GM18505 (cell line): ENCODE measurements around the gene NEO1.

Experiments used
- ATAC-seq: cut with Tn5 transposase; IDR thresholded peaks from one replicate; pipeline ENCODE4 v1.9.1; 2021; ENCODE audit not compliant: unreplicated experiment
- POLR2A ChIP-seq: IDR thresholded peaks from 4 replicates; pipeline ENCODE4 v1.6.1; 2011; ENCODE audit warnings: borderline replicate concordance; ENCODE audit not compliant: insufficient read depth, insufficient read length; ENCODE audit errors: extremely low read depth

NEO1 gene

GRCh38 chr15:73323374-73323955, 271.2 kb downstream of the NEO1 start:
- ATAC-seq = no peak
- no peak for TF ChIP-seq POLR2A

DNA sequence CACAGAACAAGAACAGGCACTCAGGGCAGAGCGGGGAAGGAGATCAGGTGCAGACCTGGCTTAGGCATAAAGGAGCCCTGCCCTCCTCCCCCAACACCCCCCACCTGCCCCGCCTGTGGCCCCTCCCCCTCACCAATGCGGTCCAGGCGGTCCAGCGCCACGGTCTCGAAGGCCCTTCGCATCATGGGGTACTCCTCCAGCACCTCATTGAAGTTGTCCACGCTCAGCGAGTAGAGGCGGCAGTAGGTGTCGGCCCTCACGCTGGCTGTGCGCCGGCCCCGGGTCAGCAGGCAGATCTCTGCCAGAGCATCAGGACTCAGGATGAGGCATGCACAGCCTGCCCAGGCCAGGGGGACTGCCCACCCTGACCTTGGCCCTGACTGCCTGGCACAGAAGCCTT, 271.7 kb downstream of the NEO1 start:
- no peak for TF ChIP-seq POLR2A
- no peak for ATAC-seq

- ATAC-seq = no peak
- TF ChIP-seq POLR2A = no peak
Measured at GRCh38 chr15:73324496-73325170, 272.4 kb downstream of the NEO1 start.

DNA sequence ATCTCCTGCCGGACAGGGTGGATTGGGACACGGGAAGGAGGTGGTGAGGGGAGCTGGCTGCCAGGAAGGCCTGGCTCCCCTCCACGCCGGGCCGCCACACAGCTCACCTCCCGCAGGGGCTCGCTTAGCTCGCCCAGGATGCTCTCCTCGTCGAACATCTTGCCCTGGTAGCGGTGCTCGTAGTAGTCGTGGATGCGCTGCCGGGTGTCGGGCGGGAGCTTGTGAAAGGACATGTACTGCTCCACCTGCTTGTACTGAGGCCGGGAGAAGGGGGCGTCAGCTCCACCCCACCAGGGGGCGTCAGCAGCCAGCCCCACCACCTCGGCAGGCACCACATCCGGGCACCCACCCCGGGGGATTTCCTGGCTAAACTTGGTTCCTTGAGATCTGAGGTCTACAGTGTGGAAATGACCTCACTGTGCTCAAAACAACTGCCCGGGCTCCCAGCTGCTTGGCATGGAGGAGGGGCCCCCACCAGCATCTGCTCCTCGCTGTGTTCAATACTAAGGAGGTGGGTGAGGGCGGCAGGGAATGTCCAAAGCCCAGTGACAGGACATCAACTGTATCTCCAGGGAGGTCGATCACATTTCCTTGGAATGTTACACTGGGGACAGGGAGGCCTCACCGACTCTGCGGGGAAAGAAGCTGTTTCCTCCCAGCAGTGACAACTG, 273.1 kb downstream of the NEO1 start:
- ATAC-seq = no peak
- TF ChIP-seq POLR2A = no peak

GRCh38 chr15:73326157-73326556, 273.9 kb downstream of the NEO1 start:
- no peak for ATAC-seq
- TF ChIP-seq POLR2A = no peak

GRCh38 chr15:73328149-73328820, 276.0 kb downstream of the NEO1 start:
- no peak for TF ChIP-seq POLR2A
- no peak for ATAC-seq

- TF ChIP-seq POLR2A = no peak
- no peak for ATAC-seq
Measured at GRCh38 chr15:73328981-73329380, 276.7 kb downstream of the NEO1 start.

- no peak for ATAC-seq
- TF ChIP-seq POLR2A = no peak
Measured at GRCh38 chr15:73329501-73330200, 277.4 kb downstream of the NEO1 start.

DNA sequence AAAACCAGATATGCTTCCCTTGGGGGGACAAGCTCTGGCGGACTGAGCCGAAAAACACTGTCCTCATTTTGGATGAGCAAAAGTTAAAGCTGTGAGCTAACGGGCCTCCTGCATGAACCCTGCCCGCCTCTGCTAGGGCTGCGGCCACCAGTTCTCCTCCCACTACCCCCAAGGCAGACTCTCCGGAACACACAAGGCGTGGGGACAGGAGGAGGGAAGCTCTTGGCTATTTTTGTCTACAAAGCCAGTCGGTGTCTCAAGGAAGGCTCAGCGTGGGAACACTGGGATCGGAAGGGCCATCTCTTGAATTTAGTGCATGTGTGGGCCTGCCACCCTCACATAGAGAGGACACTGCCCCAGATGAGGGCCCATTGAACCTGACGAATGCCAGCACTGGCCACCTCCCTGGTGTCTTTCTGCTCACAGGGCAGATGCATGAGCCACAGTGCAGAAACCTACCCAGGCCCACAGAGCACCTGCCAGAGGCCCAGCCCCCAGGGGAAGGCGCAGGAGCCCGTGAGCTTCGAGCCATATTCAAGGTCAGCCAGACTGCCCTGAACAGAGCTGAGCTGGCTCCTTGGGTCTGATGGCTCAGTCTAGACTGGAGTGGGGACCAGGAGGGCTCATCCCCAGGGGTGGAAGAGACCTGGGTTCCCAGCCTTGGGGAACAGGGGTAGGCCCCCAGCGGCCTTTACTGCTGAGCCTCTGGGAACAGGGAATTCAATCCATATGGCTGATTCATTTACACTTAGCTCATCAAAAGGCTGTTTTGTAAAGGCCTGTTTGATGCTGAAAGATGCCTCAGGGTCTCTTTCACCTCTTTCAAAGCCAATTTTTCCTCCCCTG, 278.2 kb downstream of the NEO1 start:
- TF ChIP-seq POLR2A = no peak

DNA sequence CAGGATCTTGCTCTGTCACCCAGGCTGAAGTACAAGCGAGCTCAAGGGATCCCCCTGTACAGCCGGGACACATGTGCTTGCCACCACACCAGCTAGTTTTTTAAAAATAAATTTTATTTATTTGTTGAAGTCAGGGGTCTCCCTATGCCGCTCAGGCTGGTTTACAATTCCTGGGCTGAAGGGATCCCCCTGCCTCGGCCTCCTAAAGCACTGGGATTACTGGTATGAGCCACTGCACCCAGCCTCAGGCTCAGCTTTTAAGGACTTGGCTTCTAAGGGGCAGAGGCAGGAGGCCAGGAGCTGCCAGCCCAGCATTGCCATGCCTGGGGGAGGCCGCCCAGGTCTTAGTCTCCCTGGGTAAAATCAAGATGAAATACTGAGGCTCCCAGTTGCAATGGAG, 279.2 kb downstream of the NEO1 start:
- ATAC-seq = no peak
- TF ChIP-seq POLR2A = no peak

More for the DNA sequence above, 278.2 kb downstream of the NEO1 start:
- ATAC-seq = no peak

DNA sequence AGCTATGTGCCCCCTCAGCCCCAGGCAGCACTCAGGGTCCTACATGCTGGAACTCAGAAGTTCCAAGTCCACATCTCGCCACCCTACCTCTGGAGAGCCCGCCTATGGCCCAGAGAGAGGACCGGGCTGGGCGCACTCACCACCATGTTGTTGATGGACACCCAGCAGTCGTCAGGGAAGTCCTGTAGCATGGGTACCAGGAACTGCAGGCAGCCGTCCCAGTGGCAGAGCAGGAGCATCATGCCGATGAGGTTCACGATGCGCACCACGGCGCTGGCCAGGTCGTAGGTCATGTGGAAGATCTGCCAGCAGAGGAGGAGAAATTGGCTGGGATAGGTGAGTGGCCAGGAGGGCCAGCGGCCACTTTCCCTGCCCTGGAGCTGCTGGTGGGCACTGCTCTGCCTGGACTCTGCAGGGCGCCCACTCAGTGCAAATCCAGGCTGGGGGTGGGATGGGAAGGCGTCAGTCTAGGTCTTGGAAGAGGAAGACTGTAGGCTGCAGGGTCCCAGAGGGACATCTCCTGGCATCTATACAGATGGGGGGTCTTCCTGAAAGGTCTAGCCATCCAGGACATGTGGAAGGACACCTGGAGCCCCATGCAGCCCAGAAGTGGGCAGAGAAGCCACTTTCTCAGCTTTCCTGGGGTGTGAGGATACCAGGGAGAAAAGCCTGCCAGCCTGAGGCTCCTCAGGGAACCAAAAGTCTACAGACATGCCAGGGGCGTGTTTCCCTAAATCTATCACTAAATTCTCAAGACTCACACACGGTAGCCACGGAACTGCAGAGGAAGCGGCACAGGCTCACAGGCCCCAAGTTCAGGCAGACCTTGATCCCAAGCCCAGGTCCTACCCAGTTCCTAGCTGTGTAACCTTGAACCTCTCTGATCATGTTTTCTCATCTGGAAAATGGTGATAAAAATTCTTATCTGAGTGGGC, 280.0 kb downstream of the NEO1 start:
- no peak for TF ChIP-seq POLR2A
- no peak for ATAC-seq

- TF ChIP-seq POLR2A = no peak
- no peak for ATAC-seq
Measured at GRCh38 chr15:73333001-73333400, 280.7 kb downstream of the NEO1 start.

- no peak for ATAC-seq
- TF ChIP-seq POLR2A = no peak
Measured at GRCh38 chr15:73334086-73334485, 281.8 kb downstream of the NEO1 start.
